GM19324 (cell line): Measurements from ENCODE around the gene LMNA.

Experiments
- ATAC-seq: cut with Tn5 transposase; IDR thresholded peaks from one replicate; pipeline ENCODE4 v1.9.1; 2021; ENCODE audit warnings: mild to moderate bottlenecking, moderate library complexity; ENCODE audit not compliant: unreplicated experiment, low FRiP score

LMNA gene

GRCh38 chr1:156081180-156081916 is 33.2 kb upstream of the LMNA start:
- ATAC-seq: no peak

- no peak for ATAC-seq
Measured at GRCh38 chr1:156081917-156082308, 32.6 kb upstream of the LMNA start.

GRCh38 chr1:156082309-156083091 is 32.0 kb upstream of the LMNA start, which contains the start of gene MEX3A:
TSS of gene MEX3A (minus strand) at chr1:156082465. CDS start at chr1:156081998, 467 bp downstream.
- ATAC-seq: no peak

- ATAC-seq: no peak
Measured at GRCh38 chr1:156083800-156084790, 30.4 kb upstream of the LMNA start.

- no peak for ATAC-seq
Measured at GRCh38 chr1:156086256-156086662, 28.3 kb upstream of the LMNA start.

- ATAC-seq: no peak
Measured at GRCh38 chr1:156089704-156090103, 24.8 kb upstream of the LMNA start.

- ATAC-seq: no peak
Measured at GRCh38 chr1:156090138-156090839, 24.2 kb upstream of the LMNA start.

- peak; percentile 66 for ATAC-seq
Measured at GRCh38 chr1:156090840-156091188, 23.7 kb upstream of the LMNA start.

- ATAC-seq: no peak
Measured at GRCh38 chr1:156091610-156092009, 22.9 kb upstream of the LMNA start.

- ATAC-seq: no peak
Measured at GRCh38 chr1:156095906-156096508, 18.5 kb upstream of the LMNA start.

GRCh38 chr1:156096640-156097391 is 17.7 kb upstream of the LMNA start:
- ATAC-seq: peak; percentile 61

- no peak for ATAC-seq
Measured at GRCh38 chr1:156097499-156098178, 16.9 kb upstream of the LMNA start.

GRCh38 chr1:156098784-156099183 is 15.7 kb upstream of the LMNA start:
- ATAC-seq: no peak

GRCh38 chr1:156099282-156099681 is 15.2 kb upstream of the LMNA start:
- ATAC-seq: no peak

- ATAC-seq: no peak
Measured at GRCh38 chr1:156100205-156100995, 14.1 kb upstream of the LMNA start.

- ATAC-seq: no peak
Measured at GRCh38 chr1:156101880-156102279, 12.6 kb upstream of the LMNA start.

- ATAC-seq: no peak
Measured at GRCh38 chr1:156102633-156103511, 11.6 kb upstream of the LMNA start.
